Cardiac fibroblast (primary cell): ENCODE data around the gene COX19.

Experiments used
- DNase-seq, 2 donors: peaks; one replicate each; pipeline versions ENCODE4 v3.0.0 to v3.0.0-alpha.2; 2010; ENCODE audit warnings: low read depth in 2 of 2
- H3K4me3 ChIP-seq, 2 donors: replicated peaks in 1 of 2; 1 replicate in 1 of 2; 2 replicates in 1 of 2; pipeline ENCODE4 v1.5.1; 2011; ENCODE audit warnings: low read depth in 2 of 2, low read length in 2 of 2, mild to moderate bottlenecking in 2 of 2, moderate library complexity in 1 of 2
- CTCF ChIP-seq: IDR thresholded peaks from one replicate; pipeline ENCODE4 v1.5.1; 2011; ENCODE audit warnings: low read depth, mild to moderate bottlenecking, low read length, inconsistent platforms

Gene COX19

GRCh38 chr7:968205-969105, 6.9 kb downstream of the COX19 start:
- no peak for DNase-seq
- no peak overlapping the region for H3K4me3 ChIP-seq
- no peak for TF ChIP-seq CTCF

- no peak for TF ChIP-seq CTCF
- DNase-seq: no peak
- no peak overlapping the region for H3K4me3 ChIP-seq
Observed at GRCh38 chr7:967361-968082, 7.8 kb downstream of the COX19 start.

GRCh38 chr7:966291-967069, 8.9 kb downstream of the COX19 start:
- no peak for TF ChIP-seq CTCF
- no peak for DNase-seq

GRCh38 chr7:964401-965231, 10.7 kb downstream of the COX19 start:
- DNase-seq: peak; percentile 55 to 69
- H3K4me3 ChIP-seq: no peak overlapping the region
- peak; percentile 33 for TF ChIP-seq CTCF

More at GRCh38 chr7:966291-967069, 8.9 kb downstream of the COX19 start:
- no peak overlapping the region for H3K4me3 ChIP-seq

GRCh38 chr7:963236-964078, 11.9 kb downstream of the COX19 start:
- no peak for DNase-seq
- TF ChIP-seq CTCF: no peak
- no peak overlapping the region for H3K4me3 ChIP-seq
